HS-27A (cell line): ENCODE results near the gene GRM7.
A peak's percentile ranks its signal among the peaks of the same experiment; 100 is the strongest.

Source experiments
- DNase-seq: peaks from one replicate; pipeline ENCODE4 v3.0.0-alpha.2; 2012; ENCODE audit warnings: low read depth, missing footprints

GRM7 gene

DNA sequence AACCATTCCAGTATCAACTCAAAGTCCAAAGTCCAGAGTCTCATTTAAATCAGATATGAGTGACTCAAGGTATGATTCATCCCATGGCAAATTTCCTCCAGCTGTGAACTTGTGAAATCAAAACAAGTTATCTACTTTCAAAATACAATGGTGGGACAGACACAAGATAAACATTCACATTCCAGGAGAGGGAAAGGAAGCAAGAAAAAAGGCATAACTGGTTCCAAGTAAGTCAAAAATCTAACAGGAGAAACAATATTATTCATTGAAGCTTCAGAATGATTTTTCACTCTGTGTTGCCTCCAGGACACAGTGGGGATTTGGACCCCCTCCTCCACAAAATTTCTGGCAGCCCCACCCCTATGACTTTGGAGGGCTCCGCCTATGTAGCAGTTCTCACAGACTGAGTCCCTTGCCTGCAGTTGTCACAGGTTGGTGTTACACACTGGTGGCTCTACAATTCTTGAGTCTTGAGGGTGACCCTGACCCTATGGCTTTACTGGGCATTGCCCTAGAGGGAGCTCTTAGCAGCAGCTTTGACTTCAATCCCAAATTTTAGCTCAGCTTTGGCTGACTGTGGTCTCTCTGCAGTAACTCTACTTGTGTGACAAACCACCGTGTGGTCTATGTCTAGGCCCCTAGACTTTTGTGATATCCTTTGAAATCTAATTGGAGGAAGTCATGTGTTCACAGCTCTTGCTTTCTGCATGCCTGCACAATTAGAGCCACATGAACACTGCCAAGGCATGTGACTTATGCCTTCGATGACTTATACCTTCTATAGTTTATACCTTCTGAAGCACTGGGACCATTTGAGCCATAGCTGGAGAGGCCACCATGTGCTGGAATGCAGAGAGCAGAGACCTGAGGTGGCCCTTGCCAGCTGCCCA lies 644.2 kb downstream of the GRM7 start:
- peak; percentile 2 for DNase-seq

DNA sequence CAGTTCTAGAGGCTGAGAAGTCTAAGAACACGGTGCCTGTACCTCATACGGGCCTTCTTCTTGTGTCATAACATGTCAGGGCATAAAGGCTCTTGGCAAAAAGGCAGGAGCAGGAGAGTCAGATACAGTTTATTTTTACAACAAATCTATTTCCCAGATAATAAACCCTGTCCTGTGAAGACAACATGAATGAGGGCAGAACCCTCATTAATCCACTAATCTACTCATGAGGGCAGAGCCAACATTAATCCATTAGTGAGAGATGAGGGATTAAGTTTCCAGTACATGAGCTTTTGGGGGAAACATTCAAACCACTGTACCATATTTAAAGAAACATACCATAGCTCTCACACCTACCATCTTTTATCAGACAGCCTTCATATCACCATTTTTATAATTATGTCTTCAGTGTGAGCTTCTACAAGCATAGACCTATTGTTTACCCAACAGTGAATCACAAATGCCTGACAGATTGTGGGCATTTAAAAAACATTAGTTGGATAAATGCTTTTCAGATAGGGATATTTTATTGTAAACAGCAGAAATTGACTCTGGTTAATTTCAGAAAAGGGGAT lies 645.8 kb downstream of the GRM7 start:
- no peak for DNase-seq

DNA sequence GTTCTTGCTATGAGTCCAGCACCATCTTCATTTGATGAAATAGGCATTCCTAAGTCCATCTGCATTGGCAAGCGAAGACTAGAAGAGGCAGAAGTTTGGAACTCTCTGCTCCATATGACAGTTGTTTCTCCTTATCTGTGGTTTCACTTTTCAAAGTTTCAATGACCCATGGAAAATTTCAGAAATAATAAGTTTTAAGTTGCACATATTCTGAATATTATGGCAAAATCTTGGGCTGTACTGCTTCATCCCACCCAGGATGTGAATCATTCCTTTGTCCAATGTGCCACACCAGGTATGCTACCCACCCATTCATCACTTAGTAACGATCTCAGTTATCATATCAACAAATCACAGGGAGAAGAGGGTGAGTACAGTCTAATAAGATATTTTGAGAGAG lies 647.9 kb downstream of the GRM7 start:
- no peak for DNase-seq

DNA sequence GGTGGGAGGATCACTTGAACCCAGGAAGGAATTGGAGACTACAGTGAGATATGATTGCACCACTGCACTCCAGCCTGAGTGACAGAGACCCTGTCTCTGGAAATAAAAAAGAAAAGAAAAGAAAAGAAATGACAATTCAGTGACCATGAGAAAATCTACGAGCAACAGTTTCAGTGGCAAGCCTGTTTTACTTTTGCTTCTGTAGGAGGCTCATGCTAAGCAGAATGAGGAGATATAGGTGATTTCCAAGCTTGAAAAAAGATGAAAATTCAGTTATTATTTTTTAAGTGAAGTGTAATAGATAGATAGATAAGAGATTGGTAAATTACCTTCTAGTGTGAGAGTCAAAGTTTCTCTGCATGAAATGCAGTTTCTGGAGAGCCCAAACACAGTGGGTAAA lies 651.1 kb downstream of the GRM7 start:
- no peak for DNase-seq

DNA sequence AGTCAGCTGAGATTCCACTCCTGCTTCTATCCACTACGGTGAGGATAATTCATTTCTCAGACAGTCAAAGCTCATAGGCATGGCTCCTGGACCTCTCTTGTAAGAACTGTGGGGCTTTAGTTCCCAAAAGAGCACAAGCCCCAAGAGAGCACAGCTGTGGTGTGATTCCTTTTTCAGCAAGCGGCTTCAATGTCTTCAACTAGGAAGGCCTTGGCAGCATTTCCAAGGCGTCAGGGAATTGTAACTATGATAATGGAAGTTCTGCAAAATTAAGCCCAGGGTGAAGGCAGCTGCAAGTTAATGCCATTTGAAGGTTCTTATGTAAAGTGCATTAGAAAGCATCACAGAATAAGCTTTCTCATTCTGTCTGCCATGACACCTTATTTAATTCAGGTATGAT lies 657.1 kb downstream of the GRM7 start:
- DNase-seq, result no peak

DNA sequence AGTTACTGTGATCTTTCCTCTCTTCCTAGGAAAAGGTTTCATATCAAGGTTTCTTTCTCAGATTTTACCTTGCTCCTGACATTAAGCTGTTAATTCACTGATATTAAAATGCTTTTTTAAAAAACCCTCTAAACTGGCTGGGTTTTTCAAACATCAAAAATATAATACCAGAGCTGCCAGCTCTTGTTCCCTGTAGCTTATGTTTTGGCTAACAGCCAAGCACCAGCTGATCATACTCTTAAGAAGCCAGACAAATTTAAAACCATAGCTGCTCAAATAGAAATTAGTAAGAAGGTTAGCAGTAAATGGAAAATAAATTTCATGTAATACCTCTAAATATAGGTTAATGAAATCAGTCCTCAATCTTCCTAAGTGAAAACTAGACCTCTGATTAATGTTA lies 657.5 kb downstream of the GRM7 start:
- no peak for DNase-seq

DNA sequence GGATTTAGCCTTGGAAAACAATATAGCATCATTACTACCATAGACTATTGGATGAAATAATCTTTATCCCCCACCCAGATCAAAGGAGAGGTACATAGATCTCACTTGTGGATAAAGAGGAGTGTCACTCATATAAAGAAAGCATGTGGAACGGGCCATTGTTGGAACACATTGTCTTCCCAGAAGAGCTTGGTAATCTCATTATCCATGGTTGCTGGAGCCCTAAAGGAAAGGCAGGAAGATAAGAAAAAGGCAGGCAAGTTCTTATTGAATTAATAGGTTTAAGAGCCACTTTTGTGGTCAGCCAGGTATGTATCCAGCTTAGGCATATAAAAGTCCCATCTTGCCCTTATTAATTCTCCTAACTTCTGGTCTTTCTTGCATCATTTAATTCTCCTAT lies 659.1 kb downstream of the GRM7 start:
- no peak for DNase-seq

DNA sequence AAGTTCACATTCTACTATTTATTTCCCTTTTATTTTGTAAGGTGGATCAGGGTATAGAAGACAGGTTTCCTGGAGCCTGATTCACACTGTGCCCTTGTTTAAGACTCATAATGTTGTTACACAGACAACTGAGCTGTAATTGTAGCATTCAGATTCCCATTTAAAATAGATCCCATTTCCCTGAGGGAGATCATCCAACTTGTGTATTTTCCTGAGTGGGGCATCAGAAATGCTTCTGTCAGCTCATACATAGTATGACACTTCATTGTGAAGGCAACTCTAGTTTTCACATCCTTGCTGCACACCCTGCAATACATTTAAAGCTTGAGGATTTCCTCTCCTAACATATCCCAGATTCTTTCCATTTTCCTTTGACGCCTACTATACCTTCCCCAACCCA lies 659.7 kb downstream of the GRM7 start:
- DNase-seq, result no peak

DNA sequence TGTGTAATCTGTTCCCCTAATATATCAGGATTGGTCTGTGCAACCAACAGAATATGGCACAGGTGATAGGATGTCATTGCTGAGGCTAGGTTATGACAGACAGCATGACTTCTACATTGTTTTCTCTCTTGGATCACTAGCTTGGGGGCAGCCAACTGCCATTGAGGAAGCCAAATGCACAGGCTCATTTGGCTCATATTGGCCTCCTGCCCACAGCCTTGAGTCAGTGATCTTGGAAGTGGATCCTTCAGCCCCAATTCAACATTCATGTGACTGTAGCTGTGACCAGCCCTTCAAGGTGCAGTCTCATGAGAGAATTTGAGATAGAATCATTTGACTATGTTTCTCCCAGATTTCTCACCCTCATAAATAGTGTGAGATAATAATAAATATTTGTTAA lies 675.6 kb downstream of the GRM7 start:
- DNase-seq, result no peak

DNA sequence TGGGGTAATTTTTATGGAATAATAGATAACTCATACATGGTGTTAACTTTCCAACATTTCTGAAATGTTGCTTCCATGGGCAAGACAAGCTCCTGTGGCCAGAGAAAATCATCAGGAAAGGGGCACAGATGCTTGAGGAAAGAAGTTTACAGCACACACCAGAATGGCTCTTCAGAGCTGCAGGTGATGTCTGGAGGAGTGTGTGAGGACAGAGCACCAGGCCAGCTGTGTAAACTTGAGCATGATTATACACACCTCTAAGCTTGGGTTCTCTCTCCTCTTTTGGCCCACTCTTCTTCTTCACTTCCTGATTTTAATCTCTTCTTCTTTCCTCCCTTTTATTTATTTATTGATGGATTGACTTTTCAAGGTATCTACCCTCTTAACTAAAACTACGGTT lies 676.0 kb downstream of the GRM7 start:
- no peak for DNase-seq

DNA sequence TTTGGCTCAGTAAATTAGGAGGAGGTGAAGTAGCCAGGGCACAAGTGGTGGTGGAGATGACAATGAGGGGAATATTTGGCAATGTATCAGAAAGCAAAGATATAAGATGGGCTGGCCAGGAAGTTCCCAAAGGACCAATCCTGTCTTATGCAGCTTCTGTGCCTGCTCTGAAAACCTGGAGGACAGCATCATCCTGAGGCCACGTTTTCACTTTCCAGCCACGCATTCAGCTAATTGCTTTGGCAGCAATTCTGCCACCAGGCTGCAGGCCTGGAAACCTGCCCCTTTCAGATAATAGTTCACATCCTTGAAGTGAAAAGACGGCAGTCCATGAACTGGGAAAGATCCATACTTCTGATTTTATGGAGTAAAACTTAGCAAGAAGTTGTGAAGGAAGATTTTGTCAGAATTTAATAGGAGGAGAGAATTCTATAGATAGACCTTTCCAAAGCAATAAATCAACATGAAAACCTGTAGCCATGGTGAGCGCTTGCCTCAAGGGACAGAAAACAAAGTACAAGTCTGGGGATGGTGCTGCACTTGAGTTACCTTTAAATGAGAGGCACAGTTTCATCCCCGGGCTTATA lies 682.5 kb downstream of the GRM7 start:
- DNase-seq, result no peak

DNA sequence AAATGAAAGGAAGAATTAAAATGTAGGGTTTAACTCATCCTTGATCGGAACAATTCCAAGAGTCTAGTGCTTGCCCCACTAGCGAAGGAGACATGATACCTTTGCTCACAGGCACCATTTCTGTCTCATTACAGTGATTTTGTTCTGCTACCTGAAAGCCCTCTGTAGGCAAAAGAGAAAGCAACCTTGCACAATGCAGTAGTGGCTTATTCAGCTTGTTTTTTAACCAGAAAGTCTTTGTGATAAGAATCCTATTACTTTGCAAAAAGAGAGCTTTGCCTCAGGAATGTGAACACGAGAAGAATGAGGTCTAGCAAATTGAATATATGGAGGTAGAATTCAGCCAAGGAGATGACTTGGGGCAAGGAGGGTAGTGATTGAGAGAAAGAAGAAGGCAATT lies 684.4 kb downstream of the GRM7 start:
- DNase-seq, result no peak

DNA sequence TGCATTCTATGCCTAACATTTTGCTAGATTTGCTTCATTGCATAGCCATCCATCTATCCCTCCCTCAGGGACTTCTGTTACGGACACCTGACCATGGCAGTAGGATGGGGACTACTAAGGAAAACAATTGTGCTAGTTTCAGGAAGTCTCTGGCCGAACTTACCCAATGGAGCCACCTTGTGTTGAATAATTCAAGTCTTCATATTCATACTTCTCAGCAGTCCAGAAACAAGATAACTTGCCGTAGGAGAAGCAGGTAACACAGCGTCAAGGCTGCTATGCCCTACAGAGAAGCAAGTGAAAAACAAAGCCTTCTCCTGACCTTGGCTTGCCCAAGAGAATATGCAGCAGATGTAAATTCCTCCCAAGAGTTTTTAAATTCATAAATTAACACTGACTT lies 685.3 kb downstream of the GRM7 start:
- no peak for DNase-seq

DNA sequence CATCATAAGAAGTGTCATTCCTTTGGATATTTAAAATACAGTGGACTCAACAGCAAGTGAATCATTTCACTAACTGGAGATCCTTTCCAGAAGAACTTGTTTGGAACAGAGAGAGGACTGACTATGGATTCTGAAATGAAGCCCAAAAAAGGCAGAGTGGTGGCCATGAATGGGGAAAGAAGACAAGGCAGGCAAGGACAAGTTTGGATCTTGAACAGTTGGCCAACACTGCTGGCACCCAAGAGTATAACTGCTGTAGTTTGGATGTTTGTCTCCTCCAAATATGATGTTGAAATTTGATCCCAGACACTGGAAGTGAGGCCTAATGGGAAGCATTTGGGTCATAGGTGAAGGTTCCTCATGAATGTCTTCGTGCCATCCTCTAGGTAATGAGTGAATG lies 686.9 kb downstream of the GRM7 start:
- no peak for DNase-seq

DNA sequence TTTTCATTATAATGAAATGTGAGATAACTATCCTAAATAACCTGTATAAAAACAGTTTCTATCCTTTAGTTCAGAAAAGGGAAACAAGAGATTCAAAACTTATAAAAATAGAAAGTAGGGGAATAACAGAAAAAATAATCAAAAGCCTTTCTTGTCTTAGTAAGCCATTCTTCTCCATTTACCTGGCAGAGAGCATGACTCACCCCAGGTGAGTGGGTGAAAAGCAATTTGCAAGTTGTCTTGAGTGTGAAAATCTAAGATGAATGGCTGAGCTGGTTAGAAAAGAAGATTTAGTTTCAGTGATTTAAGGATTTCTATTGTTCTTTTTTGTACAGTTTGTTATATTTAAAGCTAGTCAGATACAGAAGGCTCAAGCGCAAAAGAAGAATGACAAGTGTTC lies 702.0 kb downstream of the GRM7 start:
- DNase-seq, result no peak

DNA sequence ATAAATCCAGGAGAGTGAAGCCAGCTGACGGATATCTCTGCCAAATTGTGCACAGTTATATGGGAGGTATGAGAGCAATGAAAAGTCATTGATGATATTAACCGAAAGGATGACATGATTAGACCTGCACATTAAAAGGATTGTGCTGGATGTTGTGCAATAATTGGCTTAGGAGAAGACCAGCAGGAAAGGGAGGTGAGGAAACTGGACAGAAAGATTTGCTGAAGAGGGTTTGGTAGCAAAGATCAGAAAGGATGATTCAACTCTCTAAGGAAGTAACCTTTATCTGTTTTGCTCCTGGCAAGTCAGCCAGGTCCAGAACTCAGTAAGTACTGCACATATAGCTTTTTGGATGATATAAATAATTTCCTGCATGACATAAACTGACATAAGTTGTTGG lies 704.7 kb downstream of the GRM7 start:
- no peak for DNase-seq

DNA sequence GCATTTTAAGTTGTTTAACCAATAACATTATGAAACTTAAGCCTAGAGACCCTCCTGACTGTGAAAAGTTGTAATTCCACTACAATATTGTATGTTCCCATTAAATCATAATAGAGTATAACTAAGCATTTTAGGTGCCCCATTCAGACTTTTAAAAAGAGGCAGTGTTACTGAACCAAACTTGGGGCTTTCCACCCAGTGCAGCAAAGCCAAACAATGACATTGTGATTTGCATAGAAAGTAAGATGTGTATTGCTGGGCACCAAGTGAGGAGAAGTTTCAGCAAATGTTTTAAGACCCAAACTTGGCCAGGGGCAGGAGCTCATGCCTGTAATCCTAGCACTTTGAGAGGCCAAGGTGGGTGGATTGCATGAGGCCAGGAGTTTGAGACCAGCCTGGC lies 706.2 kb downstream of the GRM7 start:
- no peak for DNase-seq

DNA sequence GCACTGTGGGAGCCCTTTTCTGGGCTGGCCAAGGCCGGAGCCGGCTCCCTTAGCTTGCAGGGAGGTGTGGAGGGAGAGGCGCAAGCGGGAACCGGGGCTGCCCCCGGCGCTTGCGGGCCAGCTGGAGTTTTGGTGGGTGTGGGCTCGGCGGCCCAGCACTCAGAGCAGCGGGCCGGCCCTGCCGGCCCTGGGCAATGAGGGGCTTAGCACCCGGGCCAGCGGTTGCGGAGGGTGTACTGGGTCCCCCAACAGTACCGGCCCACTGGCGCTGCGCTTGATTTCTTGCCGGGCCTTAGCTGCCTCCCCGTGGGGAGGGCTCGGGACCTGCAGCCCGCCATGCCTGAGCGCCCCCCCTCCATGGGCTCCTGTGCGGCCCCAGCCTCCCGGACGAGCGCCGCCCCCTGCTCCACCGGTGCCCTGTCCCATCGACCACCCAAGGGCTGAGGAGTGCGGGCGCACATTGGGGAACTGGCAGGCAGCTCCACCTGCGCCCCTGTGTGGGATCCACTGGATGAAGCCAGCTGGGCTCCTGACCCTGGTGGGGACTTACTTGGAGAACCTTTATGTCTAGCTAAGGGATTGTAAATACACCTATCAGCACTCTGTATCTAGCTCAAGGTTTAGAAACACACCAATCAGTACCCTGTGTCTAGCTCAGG lies 707.7 kb downstream of the GRM7 start:
- DNase-seq, result no peak

DNA sequence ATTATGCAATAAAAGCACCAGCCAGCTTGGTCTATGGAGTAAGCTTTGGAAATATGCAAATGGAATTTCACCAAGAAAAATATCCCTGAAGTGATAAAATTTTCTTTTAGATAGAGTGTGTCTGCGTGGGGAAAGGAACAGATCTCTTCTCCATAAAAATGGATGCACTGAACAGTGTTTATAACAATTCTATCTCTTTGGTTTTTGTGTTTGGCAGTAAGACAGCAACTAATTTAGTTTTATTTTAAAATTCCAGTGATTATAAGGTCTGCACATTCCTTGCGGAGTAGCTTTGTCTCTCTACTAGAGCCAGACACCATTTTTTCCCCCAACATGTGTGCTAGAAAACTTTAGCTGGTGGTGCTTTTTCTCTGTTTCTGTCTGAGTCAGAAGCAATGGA lies 712.4 kb downstream of the GRM7 start:
- no peak for DNase-seq

DNA sequence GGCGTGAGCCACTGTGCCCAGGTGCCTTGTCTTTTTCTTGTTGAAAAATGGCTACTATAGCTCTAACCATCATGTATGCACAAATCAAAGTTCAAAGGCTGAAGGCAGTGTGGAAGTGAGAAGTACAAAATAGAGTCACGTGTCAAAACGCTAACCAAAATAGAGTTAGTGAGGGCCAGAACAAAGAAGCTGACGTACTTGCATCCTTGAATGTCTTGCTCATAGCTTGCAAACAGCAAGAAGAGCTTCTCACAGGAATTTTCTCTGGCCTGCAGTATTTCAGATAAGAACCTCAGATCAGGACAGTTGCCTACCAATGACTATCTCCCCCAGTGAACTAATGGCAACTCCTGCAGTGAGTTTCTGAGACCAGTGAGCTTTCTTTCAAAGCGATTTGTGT lies 713.5 kb downstream of the GRM7 start:
- no peak for DNase-seq

DNA sequence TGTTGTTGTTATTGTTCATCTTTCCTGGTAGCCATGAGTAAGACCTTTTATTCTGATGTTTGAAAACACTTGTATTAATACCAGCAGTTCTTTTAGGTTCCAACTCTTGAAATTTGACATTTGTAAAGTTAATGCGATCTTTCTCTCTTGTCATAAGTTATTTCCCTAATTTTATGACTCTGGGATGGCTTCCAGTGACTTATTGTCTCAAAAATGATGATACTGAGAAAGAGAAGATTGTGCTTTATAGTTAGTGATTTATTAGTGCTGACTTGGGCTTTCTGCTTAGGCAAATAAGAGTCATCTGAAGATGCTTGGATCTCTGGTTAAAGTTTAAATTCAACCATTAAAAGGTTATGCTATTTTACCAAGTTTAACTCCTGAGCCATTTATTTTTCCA lies 715.2 kb downstream of the GRM7 start:
- no peak for DNase-seq

DNA sequence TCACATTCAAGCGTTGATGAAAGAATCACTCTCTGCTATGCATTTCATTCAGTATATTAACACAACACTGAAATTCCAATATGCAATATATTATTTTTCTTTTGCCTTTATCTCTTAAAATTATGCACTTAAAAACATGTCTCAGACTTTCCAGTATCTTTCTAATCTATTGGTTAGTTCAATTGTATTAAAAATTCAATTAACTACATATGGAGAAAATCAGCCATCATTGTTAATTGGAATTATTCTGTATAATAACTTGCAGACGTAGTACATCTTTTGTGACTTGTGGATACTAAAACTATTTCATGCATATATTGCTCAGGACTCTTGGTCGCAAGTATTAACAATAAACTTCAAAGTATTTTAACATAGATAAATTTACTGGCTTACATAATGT lies 715.6 kb downstream of the GRM7 start:
- DNase-seq, result no peak

DNA sequence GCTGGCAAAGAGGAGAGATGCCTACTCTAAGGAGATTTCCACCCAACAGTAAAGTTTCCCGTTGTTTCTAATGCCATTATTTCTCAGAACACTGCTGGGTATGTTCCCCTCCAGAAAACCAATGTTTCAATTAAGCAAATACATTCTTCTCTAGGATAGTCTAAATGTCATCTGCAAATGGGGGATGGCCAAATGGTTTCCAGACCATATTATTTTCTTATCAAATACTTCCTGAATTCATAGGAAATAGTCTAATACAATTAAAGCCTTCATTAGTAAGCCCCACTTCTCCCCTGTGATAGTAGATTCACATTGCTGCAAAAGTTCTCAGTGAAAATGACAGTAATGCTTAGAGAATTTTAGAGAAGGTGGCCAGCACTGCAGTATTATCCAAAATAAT lies 716.6 kb downstream of the GRM7 start:
- no peak for DNase-seq
